Inferior parietal cortex (tissue), 1 donor: Measurements from ENCODE around the gene NBPF9.
"Not testable (repeated sequence)": the region's sequence is repeated elsewhere in the genome, so short reads cannot be mapped to it uniquely, and the experiment has no call there.

Experiments used
- DNase-seq: peaks from one replicate; pipeline ENCODE4 v3.0.0-alpha.2; 2016; ENCODE audit errors: extremely low spot score

The NBPF9 gene, protein sequence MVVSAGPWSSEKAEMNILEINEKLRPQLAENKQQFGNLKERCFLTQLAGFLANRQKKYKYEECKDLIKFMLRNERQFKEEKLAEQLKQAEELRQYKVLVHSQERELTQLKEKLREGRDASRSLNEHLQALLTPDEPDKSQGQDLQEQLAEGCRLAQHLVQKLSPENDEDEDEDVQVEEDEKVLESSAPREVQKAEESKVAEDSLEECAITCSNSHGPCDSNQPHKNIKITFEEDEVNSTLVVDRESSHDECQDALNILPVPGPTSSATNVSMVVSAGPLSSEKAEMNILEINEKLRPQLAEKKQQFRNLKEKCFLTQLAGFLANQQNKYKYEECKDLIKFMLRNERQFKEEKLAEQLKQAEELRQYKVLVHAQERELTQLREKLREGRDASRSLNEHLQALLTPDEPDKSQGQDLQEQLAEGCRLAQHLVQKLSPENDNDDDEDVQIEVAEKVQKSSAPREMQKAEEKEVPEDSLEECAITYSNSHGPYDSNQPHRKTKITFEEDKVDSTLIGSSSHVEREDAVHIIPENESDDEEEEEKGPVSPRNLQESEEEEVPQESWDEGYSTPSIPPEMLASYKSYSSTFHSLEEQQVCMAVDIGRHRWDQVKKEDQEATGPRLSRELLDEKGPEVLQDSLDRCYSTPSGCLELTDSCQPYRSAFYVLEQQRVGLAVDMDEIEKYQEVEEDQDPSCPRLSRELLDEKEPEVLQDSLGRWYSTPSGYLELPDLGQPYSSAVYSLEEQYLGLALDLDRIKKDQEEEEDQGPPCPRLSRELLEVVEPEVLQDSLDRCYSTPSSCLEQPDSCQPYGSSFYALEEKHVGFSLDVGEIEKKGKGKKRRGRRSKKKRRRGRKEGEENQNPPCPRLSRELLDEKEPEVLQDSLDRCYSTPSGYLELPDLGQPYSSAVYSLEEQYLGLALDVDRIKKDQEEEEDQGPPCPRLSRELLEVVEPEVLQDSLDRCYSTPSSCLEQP (N-terminal part only)

DNA sequence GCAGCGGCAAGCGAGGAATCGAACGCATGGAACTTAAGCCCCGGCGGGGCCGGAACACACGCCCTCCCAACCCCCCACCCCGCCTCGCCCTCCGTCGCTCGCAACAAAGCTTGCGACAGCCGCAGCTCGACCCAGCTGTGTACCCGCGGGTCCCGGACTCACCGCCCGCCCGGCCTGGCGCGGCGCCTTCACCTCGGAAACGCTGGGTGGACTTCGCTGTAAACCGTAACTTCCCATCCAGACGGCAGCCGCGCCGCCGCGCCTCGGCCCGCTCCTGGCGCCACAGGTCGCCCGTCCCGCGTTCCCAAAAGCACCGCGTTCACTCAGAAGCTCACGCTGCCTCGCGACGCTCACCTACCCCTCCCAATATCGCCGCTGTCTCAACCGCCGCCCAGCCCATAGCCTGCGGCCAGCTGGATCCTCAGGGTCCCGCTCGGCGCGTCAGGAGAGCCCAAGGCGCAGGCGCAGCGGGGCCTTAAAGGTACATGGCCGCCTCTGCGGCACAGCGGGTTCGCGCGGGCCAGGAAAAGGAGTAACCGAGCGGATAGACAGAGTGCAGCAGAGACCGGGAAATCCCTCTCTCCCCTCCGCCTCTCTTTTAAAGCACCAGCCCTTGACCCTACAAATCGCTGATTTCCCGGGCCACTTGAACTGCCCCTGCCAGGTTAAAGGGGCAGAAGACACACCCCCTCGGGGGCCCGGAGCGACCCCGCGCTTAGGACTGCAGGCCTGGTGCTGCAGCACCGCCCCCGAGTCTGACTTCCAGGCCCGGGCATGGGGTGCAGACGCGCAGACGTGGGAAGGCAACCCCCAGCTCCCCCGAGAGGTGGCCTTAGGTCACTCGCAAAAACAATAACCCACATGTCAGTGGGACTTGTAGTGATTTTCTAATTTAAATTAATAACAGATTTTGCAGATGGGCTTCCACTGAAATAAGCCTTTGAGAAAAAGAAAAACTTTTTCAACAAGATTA is at the start of gene NBPF9:
Gene NBPF9 (minus strand): TSS at position 443 of the 973 bp plus-strand sequence. CDS start 21,412 bp downstream, outside the sequence.
- peak; percentile 2 for DNase-seq

GRCh38 chr1:149149909-149150308 is 46.6 kb upstream of the NBPF9 start:
- DNase-seq = not testable (repeated sequence)

DNA sequence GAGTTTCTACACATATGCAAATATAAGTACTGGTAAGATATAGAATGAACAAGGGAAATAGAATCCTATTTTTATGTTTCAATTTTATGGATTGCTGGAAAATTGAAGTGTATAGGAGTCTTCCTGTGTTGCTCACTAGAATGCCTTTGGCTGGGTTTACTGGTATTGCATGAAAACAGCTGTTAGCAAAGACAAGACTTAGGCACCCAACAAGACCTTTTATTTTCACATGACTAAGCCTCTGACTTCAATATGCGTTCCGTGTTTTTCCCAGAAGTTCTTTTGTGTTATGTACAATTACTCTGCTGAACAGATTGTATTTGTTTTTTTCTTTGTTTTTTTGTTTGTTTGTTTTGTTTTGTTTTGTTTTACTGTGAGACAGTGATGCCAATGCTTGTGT is 34.2 kb upstream of the NBPF9 start:
- DNase-seq = not testable (repeated sequence)

DNA sequence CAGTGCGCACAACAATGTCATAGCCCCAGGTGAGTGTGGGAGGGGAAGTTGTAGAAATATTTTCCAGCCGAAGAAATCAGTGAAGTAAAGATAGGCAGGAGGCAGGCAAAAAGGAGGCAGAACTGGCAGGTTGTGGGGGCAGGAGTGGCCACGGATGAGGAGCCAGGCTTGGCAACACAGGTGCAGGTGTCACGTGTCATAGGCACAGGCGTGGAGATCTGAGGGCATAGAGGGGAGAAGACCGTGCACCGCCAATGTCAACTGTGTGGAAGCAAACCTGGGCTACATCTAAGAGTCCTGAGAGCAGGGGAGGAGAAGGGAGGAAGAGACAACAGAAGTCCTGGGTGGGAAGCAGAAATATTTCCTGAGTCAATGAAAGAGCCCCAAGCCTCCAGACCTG is 27.6 kb upstream of the NBPF9 start:
- DNase-seq = not testable (repeated sequence)

GRCh38 chr1:149129245-149129644 is 25.9 kb upstream of the NBPF9 start:
- not testable (repeated sequence) for DNase-seq

DNA sequence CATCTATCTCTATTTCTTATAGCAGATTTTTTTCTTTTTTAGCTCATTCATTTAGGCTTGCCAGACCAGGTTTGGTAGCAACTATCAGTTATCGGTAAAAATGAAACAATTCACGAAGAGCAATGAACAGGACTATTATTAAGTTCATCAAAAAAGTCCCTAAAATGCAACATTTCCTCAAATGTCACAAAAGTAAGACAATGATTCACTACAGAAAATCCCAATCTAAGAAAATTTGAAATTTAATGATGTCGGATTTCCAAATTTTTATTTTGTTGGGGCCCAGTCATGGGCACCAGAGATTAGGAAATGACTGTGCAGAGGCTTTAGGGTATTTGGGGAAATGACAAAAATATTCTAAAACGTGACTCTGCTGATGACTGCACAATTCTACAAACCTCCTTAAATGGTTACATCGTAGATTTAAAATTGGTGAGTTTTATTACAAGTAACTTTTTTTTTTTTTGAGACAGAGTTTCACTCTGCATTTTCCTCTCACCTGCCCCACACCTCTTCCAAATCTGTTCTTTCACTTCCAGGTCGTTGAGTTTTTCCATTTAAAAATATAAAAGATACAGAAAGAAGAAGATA is 23.3 kb upstream of the NBPF9 start:
- not testable (repeated sequence) for DNase-seq

- peak; percentile 0 for DNase-seq
These were observed 20.9 kb upstream of the NBPF9 start for GRCh38 chr1:149123948-149124926.

DNA sequence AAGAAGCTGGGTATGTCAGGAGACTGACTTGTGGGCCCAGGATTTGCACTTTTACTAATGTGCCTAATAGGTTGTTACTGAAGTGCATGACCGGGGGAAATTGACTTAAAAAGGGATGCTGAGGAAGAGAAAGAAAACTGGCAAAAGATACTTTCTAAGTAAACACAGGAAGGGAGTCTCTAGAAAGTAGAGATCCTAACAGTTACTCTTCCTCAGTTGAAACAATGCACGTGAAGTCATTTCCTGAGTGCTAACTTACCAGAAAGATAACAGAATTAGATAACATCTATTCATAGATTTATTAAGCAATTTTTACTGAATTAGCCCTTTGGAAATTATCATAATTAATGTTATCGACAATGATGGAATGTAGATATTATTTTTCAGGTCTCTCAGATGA is 9.5 kb upstream of the NBPF9 start:
- not testable (repeated sequence) for DNase-seq

DNA sequence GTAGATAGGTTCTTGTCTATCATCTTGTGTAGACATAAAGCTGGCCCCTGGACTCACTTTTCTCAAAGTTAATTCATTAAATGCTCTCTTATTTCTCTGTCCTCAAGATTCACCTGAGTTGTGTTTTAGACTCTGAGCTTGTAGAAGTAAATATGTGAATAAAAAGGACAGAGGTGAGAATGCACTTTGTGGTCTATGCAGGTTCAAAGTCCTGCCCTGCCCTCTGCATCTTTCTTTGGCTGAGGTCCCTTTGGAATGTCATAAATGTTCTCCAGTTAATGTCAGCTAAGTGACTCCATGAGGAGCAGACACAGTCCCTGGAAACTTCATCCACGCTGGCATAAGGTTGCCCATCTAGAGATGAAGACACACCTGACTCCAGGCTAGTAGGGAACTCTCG is 7.0 kb upstream of the NBPF9 start:
- not testable (repeated sequence) for DNase-seq

GRCh38 chr1:149102574-149102973 is 777 bp downstream of the NBPF9 start:
- not testable (repeated sequence) for DNase-seq

DNA sequence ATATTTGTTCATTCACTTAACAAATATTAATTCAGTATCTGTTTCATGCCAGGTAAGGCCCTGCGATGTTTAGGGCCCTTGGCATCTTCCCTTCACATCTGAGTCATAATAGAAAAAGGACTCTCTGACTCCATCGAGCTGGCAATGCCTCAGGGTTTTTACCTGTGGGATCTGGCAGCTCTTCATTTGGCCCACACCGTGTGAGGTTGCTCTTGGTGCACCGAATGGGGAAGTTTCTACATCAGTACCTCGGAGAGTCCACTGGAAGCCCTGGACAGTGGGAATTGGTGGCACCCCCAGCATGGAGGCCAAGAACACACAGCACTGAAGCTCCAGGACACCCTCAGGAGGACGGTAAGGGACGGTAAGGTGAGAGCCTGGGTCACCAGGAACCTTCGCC is 5.1 kb downstream of the NBPF9 start:
- DNase-seq = not testable (repeated sequence)

GRCh38 chr1:149093155-149093554 is 10.2 kb downstream of the NBPF9 start:
- DNase-seq = not testable (repeated sequence)

GRCh38 chr1:149075505-149076127 is 27.7 kb downstream of the NBPF9 start:
- DNase-seq = not testable (repeated sequence)

DNA sequence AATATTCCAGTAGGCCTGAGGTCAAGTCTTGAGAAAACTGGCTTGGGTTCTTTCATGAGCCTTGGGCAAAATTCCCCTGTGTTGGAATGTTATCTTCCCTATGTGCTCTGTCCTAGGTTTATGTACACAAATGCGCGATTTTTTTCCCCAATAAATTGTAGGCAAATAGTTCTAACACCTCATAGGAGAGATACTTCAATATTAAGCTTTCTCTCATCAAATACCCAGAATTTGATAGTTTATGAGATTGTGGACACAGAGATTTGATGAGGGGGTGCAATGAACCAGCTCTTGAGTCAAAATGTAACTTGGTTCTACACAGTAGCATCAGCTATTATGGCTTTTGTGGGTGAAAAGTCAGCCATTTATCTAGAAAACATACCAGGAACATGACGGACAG is 38.7 kb downstream of the NBPF9 start:
- DNase-seq = not testable (repeated sequence)

- DNase-seq = not testable (repeated sequence)
These were observed 60.3 kb downstream of the NBPF9 start for GRCh38 chr1:149043056-149043455.

- not testable (repeated sequence) for DNase-seq
These were observed 69.4 kb downstream of the NBPF9 start for GRCh38 chr1:149033916-149034315.

DNA sequence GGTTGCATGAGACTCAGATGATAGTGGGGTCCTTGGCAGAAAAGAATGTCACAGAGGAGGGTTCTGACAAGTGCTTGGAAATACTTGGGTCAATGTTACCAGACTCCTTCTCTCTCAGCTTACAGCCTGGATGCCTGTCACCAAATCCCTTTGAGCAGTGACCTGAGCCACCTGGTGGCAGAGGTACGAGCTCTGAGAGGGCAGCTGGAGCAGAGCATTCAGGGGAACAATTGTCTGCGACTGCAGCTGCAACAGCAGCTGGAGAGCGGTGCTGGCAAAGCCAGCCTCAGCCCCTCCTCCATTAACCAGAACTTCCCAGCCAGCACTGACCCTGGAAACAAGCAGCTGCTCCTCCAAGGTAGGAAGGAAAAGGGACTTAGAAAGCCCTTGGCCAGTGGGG is 79.0 kb downstream of the NBPF9 start:
- DNase-seq = not testable (repeated sequence)

DNA sequence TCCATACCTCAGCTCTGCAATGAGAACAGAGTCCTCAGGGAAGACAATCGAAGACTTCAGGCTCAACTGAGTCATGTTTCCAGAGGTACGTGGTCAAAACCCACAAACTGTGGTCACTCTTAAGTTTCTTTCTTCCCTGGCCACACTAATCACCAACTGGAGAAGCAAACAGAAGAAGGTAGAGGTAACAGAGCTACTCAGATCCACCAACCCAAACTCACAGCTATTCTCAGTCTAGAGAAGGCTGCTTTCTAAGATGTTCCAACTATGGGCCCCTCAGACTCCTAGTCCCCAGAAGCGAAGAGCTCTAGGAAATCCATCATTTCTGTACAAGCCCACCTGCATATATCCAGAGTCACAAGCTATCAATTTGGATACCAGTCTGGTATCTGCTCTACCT is 84.8 kb downstream of the NBPF9 start:
- DNase-seq = not testable (repeated sequence)

DNA sequence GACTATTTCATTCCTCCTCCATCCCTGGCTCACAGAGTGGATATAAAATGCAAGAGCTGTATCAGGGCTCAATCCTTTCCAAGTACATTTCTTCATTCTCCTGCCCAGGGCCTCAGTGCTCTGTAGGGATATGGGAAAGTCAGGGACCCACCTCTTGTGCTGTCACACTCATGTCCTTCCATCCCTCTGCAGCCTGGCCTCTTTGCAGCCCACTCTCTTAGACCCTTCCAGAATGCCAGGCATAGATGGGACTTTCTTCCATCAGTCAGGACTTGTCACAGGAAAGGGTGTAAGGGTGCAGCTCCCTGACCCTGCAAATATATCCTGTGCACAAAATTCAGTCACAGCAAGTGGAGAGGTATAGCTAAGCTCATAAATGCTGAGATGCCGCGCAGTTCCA is 86.7 kb downstream of the NBPF9 start:
- not testable (repeated sequence) for DNase-seq
